ENCODE data around the gene TMEM250.
"Not testable (repeated sequence)": the region's sequence is repeated elsewhere in the genome, so short reads cannot be mapped to it uniquely, and the experiment has no call there.

Gene TMEM250

DNA sequence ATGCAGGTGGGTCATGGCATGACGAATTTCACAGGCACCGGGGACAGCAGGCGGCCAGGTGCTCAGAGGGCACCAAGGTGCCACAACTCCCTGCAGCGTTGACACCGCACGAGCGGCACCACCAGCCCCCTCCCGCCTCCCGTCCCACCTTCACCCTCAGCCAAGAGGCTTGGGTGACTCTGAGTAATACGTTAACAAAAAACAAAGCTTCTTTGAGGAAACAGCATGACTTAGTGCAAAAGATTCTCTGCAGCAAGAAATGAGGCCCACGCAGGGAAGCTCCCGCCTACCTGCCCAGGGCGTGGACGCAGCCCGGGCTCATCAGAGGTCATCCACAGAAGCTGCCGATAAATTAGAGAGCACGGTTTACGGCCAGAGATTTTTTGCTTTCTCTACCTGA, 4.1 kb downstream of the TMEM250 start:
- no peak for DNase-seq (ENCODE audit: extremely low read depth in 1 of 2, low read depth in 1 of 2)

DNA sequence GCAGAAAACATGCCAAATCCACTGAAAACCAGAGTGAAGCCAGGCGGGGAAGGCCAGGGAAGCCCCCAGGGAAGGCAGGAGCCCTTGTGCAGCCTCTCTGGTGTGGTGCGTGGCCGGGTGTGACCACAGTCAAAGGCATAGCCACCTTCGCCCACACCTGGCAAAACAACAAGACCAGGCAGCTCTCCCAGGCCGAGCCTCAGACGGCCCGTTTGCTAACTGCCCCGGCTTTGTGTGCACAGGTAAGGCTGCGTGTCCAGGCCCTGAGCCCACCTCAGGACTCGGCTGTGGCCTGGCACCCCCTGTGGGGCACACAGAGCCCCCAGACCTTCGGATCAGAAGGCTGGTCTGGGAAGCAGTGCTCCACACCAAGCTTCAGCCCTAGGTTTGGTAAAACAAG, 6.1 kb downstream of the TMEM250 start:
- DNase-seq (ENCODE audit: extremely low read depth in 1 of 2, low read depth in 1 of 2): no peak

DNA sequence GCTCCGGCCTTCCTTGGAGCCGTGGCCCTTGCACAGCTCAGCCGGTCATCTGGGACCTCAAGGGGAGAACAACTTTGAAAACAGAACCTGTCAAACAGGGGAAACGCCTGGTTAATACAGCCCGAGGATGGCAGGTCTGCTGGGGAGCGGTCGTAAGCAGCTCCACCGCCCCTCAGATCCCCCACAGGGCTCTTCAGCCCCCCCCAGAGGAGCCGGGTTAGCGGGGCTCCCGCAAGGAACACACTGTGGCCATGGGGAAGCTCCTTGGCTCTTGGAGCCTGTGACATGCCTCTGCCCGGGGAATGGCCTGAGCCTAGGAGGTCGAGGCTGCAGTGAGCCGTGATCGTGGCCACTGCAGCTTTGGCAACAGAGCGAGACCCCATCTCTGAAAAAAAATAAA, 6.8 kb downstream of the TMEM250 start:
- no peak for DNase-seq (ENCODE audit: extremely low read depth in 1 of 2, low read depth in 1 of 2)

DNA sequence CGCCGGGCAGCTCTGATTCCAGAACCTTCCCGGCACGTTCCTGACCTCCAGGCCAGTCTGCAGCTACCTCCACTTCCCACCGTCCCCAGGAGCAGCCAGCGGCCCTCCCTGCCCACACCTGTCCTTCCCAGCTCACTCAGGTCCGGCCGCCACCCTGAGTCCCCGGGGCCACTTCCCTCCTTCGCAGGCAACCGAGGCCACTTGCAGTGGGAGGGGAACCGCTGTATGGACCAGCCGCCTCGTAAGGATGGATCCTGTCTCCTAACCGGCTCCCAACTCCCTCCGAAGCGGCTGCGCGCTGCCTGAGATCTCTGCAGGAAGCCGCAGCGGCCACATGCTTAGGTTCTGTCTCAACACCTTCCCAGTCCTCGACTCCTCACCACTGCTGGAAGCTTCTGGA, 7.5 kb downstream of the TMEM250 start:
- DNase-seq (ENCODE audit: extremely low read depth in 1 of 2, low read depth in 1 of 2): no peak

DNA sequence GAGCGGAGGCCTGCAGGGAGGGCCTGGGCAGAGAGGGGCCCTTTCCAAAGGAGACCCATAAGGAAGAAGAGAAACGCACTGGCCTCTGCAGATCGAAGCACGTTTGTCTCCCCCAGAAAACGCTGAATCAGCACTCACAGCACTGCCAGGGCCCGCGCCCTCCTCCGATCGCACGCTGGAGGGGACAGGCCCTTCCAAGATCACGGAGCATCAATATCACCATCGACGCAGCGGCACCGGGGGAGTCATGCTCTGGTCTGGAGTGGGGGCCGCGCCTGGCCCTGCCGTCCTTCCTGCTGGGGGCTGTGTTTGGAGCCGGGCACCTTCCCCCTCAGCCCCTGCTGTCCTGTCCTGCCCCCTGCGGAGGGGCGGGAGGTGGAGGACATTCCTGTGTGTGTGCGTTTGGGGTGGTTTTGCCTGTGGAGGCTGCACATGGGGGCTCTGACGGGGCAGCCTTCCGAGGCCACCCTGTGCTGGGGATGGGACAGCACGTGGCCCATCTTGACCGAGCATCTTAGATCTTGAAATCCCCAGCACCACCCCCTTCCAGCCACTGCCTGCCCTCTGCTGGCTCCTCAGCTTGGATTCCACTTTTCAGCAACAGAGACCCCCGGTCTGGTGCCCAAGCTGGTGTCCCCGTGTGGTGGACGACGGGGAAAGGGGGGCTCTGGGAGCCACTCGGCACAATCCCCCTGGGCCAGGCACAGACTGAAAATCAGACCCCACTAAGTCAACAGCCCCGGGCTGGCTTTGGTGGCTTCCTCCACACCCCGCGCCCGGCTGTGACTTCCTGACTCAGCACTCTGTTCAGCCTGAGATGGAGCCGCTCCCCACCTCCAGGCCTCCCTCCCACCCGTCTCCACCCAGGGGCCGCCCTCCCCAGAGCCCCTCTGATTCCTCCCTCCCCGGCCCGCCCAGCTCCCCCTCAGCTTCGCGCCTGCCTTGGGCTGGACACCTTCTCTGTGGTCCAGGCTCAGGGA, 8.3 kb downstream of the TMEM250 start:
- DNase-seq (ENCODE audit: extremely low read depth in 1 of 2, low read depth in 1 of 2): no peak

DNA sequence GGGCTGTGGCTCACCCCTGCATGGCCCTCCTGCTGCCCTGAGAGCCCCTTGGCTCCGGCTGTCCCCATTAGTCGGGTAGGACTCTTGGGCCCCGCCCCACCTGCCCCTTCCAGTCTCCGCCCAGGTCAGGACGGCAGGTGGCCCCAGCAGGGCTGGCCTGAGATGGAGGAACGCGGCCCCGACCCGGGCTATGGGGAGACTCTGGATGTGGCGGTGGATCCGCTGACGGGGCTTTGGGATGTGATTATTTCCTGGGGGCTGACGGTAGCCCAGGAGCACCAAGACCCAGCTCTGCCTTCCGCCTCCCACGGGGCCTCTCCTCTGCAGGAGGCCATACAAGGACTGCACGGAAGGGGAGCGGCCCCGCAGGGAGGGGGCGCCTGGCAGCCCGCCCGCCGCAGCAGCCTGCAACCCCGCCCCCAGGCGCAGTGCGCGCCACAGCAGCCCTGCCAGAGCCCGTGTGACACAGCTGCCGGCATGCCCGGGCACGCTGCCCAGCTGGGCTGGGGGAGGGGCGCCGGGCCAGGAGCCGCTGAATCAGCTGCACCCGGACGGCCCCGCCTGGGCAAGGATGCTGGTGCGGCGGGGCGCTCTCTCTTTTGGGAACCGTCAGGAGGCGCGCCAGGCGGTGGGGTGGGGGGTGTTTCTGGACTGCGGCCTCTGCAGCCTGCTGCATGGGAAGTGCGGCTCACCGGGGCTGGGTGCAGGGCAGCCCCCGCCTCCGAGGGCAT, 9.2 kb downstream of the TMEM250 start:
- peak; percentile 87 to 89 for DNase-seq (ENCODE audit: extremely low read depth in 1 of 2, low read depth in 1 of 2)

DNA sequence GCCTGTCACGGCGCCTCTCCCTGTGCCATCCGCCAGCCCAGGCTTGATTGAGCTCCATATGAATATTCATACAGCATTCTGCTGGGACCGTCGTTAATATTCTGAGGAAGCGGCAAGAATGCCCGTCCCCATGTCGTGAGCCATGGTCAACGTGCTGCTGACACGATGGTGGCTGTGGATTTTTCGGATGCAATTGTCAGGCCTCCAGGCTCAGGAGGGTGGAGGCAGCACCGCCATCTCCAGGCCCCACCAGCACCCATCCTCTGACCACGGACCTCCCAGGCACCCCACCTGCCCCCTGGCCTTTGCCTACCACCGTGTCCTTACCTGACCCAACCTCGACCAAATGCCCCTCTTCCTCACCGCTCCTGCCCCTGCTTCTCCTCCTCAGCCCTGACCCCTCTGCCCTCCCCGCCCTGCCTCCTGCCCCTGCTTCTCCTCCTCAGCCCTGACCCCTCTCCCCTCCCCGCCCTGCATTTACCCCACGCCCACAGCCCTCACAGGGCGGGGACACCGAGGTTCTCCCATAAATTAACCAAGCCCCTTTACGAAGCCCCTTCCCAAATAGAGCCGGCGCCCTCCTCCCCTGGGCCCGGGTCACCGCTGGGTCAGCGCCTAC, 9.9 kb downstream of the TMEM250 start:
- no peak for DNase-seq (ENCODE audit: extremely low read depth in 1 of 2, low read depth in 1 of 2)

DNA sequence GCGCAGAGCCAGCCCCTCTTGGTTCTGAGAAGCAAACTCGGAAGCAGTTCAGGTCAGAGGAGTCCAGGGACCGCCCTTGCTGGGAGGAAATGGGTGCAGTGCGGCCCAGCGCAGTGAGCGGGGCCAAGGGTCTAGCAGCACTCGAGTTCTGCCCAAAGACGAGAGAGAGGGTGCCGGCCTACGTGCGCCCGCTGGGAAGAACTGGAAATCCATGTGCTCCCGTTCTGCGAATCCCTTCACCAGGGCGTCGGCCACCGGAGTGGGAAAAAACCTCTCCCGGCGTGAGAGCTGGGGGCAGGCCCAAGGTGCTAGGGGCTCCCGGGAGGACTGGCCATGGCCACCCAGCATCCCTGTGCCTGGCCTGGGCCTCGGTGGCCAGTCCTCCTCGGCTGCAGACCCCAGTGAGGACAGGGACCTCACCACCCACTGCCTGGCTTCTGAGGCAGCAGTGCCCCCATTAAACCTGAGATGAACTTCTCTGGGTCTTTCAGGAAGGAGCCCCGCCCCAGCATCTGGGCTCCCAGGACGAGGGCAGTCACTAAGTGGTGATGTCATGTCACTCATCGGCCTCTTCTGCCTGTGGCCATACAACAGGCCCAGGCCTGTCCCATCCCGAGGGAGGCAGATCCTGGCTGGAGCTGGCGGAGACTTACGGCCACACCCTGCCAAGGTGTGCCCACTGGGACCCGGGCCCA, 10.6 kb downstream of the TMEM250 start:
- no peak for DNase-seq (ENCODE audit: extremely low read depth in 1 of 2, low read depth in 1 of 2)

DNA sequence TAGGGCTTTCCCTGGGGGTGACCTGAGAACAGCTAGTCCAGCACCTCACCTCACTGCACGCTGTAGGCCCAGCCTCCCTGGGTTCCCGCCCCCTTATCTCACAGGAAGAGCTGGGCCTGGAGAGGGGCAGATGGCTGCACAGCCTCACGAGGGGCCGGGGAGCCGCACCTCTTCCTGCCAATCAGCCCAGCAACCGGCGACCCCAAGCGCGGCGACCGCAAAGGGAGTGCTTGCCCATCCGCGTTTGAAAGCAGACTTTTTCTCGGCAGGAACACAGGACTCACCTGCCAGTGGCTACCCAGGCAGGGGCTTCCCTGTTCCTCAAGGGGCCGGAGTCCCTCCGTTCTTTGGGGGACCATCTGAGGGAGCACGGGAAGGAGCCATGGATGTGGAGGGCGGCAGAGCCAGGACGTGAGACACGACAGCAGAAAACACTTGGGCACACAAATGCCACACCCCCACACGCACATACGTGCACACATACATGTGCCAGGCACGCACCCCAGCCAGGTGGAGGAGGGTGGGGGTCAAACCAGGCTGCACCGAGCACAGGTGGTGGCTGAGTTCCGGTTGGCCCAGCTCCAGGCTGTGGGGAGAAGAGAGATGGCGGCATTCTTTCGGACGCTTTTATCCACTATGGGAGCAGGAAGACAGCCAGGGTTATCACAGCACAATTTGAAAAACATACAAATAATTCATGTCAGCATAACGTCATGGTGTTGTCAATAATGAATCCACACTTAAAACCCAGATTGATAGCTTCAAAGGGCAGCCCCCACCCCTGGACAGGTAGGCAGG, 11.3 kb downstream of the TMEM250 start:
- DNase-seq (ENCODE audit: extremely low read depth in 1 of 2, low read depth in 1 of 2): peak in 1 of 2 donors; percentile 53

DNA sequence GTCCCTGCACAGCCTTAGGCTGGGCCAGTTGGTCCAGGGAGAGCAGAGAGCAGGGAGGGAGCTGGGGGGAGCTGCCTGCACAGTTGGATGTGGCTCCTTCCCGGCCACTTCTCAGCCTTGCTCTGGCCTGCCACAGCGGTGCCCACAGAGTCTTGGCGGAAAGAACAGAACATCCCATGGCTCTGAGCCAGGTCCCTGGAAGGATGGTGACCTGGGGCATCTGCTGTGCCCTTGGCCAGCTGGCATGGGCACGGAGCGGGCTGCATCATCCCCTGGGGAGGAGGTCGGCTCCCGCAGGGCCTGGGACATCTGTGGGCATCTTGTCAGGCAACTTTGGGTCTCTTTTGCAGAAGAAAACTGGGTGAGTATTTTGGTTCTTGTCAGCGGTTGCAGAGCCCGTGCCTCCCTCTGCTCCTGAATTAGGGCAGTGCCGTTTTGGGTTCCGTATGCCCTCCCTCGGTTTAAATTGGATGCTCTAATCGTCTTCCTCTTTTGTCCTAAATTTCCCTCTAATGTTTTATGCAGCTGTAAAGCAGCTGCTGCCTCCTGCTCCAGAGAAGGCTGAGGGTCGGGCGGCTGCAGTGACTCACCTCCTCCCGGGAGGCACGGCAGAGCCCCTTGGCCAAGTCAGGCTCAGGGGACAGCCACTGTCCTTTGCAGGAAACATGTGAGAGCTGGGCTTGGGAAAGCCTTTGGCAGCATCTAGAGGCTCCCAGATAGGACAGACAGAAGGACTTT, 13.1 kb downstream of the TMEM250 start:
- DNase-seq (ENCODE audit: extremely low read depth in 1 of 2, low read depth in 1 of 2): no peak

DNA sequence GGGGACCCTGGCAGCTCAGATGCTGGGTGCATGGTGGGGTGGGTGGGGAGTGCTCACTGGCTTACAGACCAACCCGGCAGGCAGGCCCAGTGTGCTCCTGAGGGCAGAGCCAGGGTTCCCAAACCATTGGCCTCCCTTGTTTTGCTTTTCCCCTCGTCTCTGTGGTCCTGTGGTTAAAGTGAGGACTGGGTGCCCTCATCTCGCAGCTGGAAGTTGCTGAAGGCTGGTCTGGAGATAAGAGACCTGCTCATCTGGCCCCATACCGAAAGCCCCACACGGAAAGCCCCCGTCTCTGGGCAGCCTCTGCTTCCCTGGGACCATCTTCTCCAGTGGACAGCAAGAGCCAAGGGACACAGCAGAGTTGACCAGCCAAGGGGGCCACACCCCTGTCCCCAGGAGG, 13.8 kb downstream of the TMEM250 start:
- DNase-seq (ENCODE audit: extremely low read depth in 1 of 2, low read depth in 1 of 2): no peak

DNA sequence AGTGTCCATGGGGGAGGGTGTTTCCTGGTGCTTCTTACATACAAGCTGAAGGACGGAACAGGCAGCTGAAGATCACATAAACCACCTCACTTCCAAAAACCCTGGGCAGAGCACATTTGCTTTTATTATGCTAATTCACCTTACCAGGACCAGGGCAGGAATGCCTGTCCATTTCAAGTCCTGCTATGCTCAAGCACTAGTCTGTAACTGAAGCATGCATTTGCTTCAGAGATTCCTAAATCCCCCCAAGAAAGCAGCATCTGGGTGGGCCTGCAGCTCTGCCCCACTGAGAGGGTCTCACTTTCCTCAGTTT, 14.2 kb downstream of the TMEM250 start:
- no peak for DNase-seq (ENCODE audit: extremely low read depth in 1 of 2, low read depth in 1 of 2)

DNA sequence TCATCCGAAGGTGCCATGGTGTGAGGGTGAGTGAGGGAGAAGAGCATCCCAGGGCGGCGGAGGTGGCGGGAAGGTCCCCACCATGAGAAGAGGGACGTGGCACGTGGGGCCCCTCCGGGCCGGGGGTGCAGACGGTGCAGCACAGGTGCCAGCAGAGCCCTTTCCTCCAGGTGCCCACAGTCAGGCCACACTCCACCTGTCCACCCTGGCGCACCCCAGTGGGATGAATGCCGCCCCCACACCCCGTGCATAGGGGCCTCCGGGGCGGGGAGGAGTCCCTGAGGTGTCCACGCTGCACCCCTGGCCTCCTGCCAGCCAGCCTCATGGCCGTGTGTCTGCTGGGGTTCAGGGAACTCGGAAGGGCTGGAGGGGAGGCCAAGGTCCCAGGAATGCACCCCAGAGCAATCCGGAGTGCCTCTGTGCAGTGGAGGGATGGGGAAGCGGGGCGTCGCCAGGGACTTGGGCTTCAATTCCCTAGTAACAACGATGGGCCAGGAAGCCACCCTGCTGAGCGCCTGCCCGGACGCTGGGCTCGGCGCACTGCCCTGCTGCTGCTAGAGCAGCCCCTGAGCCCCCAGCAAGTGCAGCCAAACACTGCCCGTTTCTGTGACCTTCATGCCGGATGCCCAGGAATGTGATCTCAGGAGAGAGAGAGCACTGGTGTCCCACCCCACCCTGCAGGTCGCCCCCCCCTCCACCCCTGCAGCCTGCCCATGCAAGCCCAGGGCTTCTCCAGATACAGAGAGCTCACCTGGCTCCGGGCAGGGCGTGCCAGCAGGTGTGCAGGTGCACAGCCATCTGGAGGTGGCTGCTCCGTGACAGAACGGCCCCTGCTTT, 14.8 kb downstream of the TMEM250 start:
- no peak for DNase-seq (ENCODE audit: extremely low read depth in 1 of 2, low read depth in 1 of 2)

DNA sequence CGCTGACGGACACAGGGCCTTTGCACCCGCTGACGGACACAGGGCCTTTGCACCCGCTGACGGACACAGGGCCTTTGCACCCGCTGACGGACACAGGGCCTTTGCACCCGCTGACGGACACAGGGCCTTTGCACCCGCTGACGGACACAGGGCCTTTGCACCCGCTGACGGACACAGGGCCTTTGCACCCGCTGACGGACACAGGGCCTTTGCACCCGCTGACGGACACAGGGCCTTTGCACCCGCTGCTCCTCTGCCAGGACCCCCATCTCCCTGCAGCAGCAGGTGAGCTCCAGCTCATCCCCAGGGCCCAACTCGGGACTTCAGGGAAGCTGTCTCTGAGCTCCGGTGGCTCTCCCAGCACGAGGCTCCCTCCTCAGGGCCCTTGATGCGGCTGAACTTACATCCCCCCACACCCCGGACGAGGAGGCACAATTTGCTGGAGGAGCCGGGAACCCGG, 17.0 kb downstream of the TMEM250 start:
- DNase-seq (ENCODE audit: extremely low read depth in 1 of 2, low read depth in 1 of 2): not testable (repeated sequence)

DNA sequence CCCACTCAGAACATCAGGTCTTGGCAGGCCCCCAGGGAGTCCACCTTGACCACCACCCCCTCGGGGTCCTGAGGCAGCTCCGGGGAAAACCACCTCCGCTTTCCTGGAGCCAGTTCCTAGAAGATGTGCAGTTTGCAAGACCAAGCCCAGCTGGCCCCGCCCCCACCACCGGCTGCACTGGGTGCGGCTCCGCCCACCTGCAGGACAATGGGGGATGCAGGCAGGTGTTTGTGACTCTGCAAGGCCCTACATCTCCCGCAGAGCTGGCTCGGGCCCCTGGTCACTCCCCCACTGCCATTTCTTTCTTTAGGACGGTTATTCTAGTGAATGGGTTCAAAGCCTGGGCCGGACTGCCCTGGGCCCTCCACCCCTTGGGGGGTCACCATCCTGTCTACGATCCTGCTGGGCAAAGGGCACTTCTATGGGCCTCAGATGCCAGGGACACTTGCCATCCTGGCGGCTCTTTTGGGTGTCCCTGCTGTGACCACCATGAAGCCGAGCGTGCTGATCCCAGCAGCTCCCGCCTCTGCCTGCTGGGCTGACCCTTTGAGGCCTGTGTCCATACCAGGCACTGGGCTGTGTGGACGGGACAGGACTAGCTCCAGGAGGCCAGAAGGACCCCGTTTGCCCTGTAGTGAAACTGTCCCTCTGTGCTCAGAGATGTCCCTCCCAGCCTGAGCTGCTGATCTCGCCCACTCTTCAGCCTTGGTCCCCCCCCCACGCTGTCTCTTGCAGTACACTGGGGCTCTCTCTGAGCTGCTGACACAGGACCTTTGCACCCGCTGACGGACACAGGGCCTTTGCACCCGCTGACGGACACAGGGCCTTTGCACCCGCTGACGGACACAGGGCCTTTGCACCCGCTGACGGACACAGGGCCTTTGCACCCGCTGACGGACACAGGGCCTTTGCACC, 17.7 kb downstream of the TMEM250 start:
- no peak for DNase-seq (ENCODE audit: extremely low read depth in 1 of 2, low read depth in 1 of 2)

DNA sequence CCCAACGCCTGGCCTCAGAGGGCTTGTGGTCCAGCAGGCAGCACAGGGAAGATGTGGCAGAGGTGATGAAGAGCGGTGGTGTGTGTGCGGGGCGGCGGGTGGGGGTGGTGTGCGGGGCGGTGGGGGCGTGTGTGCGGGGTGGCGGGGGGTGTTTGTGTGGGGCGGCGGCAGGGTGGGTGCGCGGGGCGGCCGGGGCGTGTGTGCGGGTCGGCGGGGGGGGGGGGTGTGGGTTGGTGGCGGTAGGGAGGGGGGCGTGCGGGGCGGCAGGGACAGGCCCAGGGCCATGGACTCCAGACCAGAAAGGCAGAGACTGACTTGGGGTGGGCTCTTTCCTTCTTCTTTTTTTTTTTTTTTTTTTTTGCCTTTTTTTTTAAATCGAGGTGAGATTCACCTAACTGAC, 19.1 kb downstream of the TMEM250 start:
- no peak for DNase-seq (ENCODE audit: extremely low read depth in 1 of 2, low read depth in 1 of 2)

DNA sequence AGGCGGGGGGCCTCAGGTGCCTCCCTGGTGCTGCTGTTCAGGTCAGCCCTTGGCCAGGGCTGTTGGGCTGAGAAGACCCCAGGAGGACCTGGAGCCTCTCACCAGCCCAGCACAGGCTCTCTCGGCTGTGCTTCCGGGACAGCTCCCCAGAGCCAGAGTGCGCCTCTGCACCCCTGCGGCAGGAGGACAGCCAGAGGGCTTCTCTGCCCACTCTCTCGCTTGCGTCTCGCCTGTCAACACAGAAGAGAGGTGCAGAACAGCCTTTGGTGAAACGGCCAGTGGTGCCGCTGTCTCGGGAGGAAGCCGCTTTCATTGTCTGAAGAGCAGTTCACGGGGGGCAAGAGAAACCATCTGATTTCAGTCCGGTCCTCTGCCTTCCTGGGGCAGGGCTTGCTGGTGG, 19.8 kb downstream of the TMEM250 start:
- DNase-seq (ENCODE audit: extremely low read depth in 1 of 2, low read depth in 1 of 2): no peak

DNA sequence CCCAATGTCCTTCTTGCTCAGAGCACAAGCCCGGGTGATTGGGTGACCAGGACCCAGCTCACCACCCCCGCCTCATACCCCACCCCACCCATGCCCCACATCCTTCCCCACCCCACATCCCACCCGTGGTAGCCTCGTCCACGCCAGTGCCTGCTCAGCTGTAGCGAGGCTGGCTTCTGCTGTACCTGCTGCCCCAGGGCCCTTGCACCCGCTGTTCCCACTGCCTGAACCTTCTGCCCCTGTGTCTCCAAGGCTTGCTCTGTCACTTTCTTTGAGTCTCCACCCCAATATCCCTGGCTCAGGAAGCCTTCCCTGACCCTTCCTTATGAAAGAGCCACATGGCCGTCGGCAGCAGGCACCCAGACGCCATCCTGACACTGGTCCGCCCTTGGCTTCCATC, 20.5 kb downstream of the TMEM250 start:
- no peak for DNase-seq (ENCODE audit: extremely low read depth in 1 of 2, low read depth in 1 of 2)
